Measurements from ENCODE around the gene NEUROD6.

DNA sequence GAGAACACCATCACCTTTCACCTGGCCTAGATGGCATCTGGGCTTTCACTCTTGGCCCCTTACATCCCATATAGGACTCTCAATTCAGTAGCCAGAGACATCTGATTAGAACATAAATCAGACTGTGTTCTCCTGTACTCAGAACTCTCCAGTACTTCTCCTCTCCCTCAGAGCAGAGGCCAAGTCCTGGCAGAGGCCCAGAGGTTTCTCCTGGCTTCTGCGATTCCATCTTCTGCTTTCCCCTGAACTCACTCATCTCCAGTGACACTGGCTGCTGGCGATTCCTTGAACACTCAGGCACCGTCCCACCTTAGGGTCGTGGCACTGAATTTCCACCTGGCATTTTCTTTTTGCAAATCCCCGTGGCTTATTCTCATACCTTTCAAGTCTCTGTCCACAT lies 4.9 kb upstream of the NEUROD6 start:
- TF ChIP-seq, protein P1, sequence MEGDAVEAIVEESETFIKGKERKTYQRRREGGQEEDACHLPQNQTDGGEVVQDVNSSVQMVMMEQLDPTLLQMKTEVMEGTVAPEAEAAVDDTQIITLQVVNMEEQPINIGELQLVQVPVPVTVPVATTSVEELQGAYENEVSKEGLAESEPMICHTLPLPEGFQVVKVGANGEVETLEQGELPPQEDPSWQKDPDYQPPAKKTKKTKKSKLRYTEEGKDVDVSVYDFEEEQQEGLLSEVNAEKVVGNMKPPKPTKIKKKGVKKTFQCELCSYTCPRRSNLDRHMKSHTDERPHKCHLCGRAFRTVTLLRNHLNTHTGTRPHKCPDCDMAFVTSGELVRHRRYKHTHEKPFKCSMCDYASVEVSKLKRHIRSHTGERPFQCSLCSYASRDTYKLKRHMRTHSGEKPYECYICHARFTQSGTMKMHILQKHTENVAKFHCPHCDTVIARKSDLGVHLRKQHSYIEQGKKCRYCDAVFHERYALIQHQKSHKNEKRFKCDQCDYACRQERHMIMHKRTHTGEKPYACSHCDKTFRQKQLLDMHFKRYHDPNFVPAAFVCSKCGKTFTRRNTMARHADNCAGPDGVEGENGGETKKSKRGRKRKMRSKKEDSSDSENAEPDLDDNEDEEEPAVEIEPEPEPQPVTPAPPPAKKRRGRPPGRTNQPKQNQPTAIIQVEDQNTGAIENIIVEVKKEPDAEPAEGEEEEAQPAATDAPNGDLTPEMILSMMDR (IDR thresholded peaks at IDR 0.05; ENCODE audit: extremely low read depth in 1 of 2, insufficient read depth in 1 of 2, low read depth in 1 of 2, low read length in 2 of 2), result no peak
- TF ChIP-seq POLR2A (IDR thresholded peaks at IDR 0.05; ENCODE audit: low read depth, low read length) (no peak), POLR2AphosphoS5 (IDR thresholded peaks at IDR 0.05; ENCODE audit: insufficient read depth, low read depth, low read length) (no peak), EZH2 (IDR thresholded peaks at IDR 0.05; ENCODE audit: borderline replicate concordance, low read depth, low read length, severe bottlenecking) (no peak), GATA2 (IDR thresholded peaks at IDR 0.05; ENCODE audit: insufficient read depth, insufficient read length, low read depth, low read length) (no peak)

Measured in endothelial cell of umbilical vein (primary cell).